ENCODE measurements around the gene ALDH1L2.

GRCh38 chr12:105102673-105103072, 18.4 kb upstream of the ALDH1L2 start:
- TF ChIP-seq CTCF (conservative IDR thresholded peaks at IDR 0.05) (no peak), EZH2 (IDR thresholded peaks at IDR 0.05; ENCODE audit: low read depth) (no peak)
